A673 (cell line): ENCODE measurements around the gene LMO4. TPM values are rescaled to one million over a fixed set of nuclear protein-coding genes. Genes with fewer than 3 reads are reported as not detected.

ENCODE experiments used
- BruUV-seq: library from RNA; stranded (reverse); fragments of 400-500 nt; replicated peaks from 2 replicates; lab custom pipeline; 2021; lab: Mats Ljungman, UMichigan
- CTCF ChIA-PET: fragments of 300-600 bp; sonication (Branson Sonifier 250); formaldehyde crosslinking; loops from one replicate; lab custom pipeline; 2022; ENCODE audit warnings: antibody characterized with exemption; lab: Charles Lee
- POLR2A ChIA-PET: fragments of 300-600 bp; sonication (Branson Sonifier 250); formaldehyde crosslinking; loops from one replicate; lab custom pipeline; 2022; ENCODE audit warnings: antibody characterized with exemption; ENCODE audit not compliant: low non-redundant PET; lab: Charles Lee
- DNase-seq: peaks from one replicate; pipeline ENCODE4 v3.0.0-alpha.2; 2015; ENCODE audit warnings: low spot score
- H3K27ac ChIP-seq: fragments of 200-600 bp; sonication (generic); 2 replicates; pipeline ENCODE4 v1.5.1; 2016; ENCODE audit warnings: mixed run types, low read depth, mild to moderate bottlenecking, mixed read lengths, antibody characterized with exemption, low read length; ENCODE audit not compliant: poor library complexity, severe bottlenecking
- H3K27me3 ChIP-seq: fragments of 200-600 bp; sonication (generic); replicated peaks from 2 replicates; pipeline ENCODE4 v1.6.1; 2017; ENCODE audit warnings: mixed run types, low read depth, mild to moderate bottlenecking, mixed read lengths, antibody characterized with exemption, low read length; ENCODE audit not compliant: insufficient read depth, poor library complexity
- H3K36me3 ChIP-seq: fragments of 200-600 bp; sonication (generic); 2 replicates; pipeline ENCODE4 v1.6.1; 2016; ENCODE audit warnings: mixed run types, mild to moderate bottlenecking, mixed read lengths, antibody characterized with exemption, low read length; ENCODE audit not compliant: insufficient read depth, poor library complexity, severe bottlenecking
- H3K4me1 ChIP-seq: fragments of 200-600 bp; sonication (generic); 2 replicates; pipeline ENCODE4 v1.6.1; 2017; ENCODE audit warnings: mixed run types, mild to moderate bottlenecking, mixed read lengths, antibody characterized with exemption, low read length; ENCODE audit not compliant: insufficient read depth, poor library complexity, severe bottlenecking
- H3K4me3 ChIP-seq: fragments of 200-600 bp; sonication (generic); 2 replicates; pipeline ENCODE4 v1.5.1; 2016; ENCODE audit warnings: low read depth, mixed run types, mild to moderate bottlenecking, mixed read lengths, low read length; ENCODE audit not compliant: poor library complexity, severe bottlenecking
- H3K9me3 ChIP-seq: fragments of 200-600 bp; sonication (generic); 2 replicates; pipeline ENCODE4 v1.6.1; 2016; ENCODE audit warnings: mixed run types, low read depth, mild to moderate bottlenecking, mixed read lengths, antibody characterized with exemption, low read length; ENCODE audit not compliant: poor library complexity, severe bottlenecking
- EZH2 ChIP-seq: fragments of 200-600 bp; sonication (generic); IDR thresholded peaks from 2 replicates; pipeline ENCODE4 v1.6.1; 2017; ENCODE audit warnings: borderline replicate concordance, low read depth, mild to moderate bottlenecking, mixed read lengths, antibody characterized with exemption, low read length; ENCODE audit not compliant: poor library complexity, severe bottlenecking
- intact Hi-C: fragments of 100-400 bp; cut with micrococcal nuclease; formaldehyde crosslinking; loops from one replicate; pipeline ENCODE4 v1.10.0; 2022; ENCODE audit not compliant: unreplicated experiment
- total RNA-seq: library from RNA; stranded (reverse); gene quantifications from 2 replicates; pipeline ENCODE4 v1.2.3, GENCODE V29; 2021
- TF ChIP-seq, protein P1 (sequence below): fragments of 300-800, 200-600 bp; sonication (generic); conservative IDR thresholded peaks from 2 replicates; pipeline ENCODE4 v1.5.1; 2017; ENCODE audit warnings: low read depth, mild to moderate bottlenecking, antibody characterized with exemption, low read length, moderate library complexity, mixed read lengths

LMO4 gene
- total RNA-seq, 1 experiment from 2014 or later = 32.2 TPM

DNA sequence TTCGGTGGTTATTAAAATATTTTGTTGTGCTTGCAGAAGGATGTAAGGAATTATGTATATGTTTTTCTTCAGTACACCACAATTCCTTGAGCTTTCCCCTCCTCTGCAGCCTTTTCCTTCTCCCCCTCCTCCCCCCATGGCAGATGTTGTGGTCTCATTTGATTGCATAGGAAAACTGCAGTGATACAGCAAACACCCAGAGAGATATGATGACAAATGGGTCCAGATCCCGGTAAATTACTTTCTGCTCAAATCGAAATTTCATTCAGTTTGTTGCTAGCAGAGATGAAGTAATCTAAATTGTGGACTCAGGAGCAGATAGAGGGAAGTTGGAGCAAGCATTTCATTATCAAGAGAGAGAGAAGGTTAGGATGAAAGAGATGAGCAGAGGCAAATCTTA lies 9.9 kb downstream of the LMO4 start:
- Histone ChIP-seq H3K9me3 (no peaks in the 10 kb centered on the region), H3K27ac (no peak overlapping the region), H3K27me3 (no peaks in the 10 kb centered on the region), H3K4me3 (no peak overlapping the region), H3K36me3 (peaks cover 40% of the 10 kb centered on the region), H3K4me1 (peaks cover 38% of the 10 kb centered on the region)
- no peak for DNase-seq
- intact Hi-C loops = loop anchor here (10.0 kb wide), 1 partner anchor 246 kb away; no protein-coding TSS in a partner anchor
- ChIA-PET POLR2A (interaction anchor here (0.6 kb wide), 1 partner anchor 156 kb away, joined by 3 read pairs; no protein-coding TSS in a partner anchor), CTCF (no interaction called here)
- BruUV-seq = no TSS peak
- TF ChIP-seq EZH2 = no peak
- TF ChIP-seq, protein P1, sequence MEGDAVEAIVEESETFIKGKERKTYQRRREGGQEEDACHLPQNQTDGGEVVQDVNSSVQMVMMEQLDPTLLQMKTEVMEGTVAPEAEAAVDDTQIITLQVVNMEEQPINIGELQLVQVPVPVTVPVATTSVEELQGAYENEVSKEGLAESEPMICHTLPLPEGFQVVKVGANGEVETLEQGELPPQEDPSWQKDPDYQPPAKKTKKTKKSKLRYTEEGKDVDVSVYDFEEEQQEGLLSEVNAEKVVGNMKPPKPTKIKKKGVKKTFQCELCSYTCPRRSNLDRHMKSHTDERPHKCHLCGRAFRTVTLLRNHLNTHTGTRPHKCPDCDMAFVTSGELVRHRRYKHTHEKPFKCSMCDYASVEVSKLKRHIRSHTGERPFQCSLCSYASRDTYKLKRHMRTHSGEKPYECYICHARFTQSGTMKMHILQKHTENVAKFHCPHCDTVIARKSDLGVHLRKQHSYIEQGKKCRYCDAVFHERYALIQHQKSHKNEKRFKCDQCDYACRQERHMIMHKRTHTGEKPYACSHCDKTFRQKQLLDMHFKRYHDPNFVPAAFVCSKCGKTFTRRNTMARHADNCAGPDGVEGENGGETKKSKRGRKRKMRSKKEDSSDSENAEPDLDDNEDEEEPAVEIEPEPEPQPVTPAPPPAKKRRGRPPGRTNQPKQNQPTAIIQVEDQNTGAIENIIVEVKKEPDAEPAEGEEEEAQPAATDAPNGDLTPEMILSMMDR = no peak

DNA sequence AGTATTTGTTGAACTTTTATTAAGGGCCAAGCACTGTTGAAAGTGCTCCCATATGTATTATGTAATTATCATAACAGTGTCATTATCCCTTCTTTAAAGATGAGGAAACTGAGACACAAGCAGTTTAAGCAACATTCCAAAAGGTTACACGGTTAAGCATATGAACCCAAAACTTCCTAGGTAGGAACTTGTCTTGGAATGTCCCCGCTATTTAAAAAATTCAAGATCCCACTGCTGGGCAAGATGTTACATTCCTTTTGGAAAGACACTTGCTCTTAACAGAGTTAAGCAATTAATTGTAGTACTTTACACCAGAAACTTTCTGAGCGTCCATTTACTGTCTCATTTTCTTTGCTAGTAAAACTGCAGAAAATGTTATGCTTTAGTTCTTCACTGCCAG lies 15.6 kb downstream of the LMO4 start:
- ChIA-PET CTCF (no interaction called here), POLR2A (interaction anchor here (0.5 kb wide), 1 partner anchor 16 kb away, joined by 3 read pairs; no protein-coding TSS in a partner anchor)
- no peaks in the 10 kb centered on the region for H3K9me3 ChIP-seq
- TF ChIP-seq, protein P1 = no peak
- TF ChIP-seq EZH2 = no peak
- H3K4me1 ChIP-seq = peaks cover 14% of the 10 kb centered on the region
- intact Hi-C loops = no loop called here
- H3K36me3 ChIP-seq = peaks cover 53% of the 10 kb centered on the region
- no peak for DNase-seq
- no TSS peak for BruUV-seq
- no peaks in the 10 kb centered on the region for H3K27me3 ChIP-seq
- H3K27ac ChIP-seq = no peak overlapping the region
- no peak overlapping the region for H3K4me3 ChIP-seq

DNA sequence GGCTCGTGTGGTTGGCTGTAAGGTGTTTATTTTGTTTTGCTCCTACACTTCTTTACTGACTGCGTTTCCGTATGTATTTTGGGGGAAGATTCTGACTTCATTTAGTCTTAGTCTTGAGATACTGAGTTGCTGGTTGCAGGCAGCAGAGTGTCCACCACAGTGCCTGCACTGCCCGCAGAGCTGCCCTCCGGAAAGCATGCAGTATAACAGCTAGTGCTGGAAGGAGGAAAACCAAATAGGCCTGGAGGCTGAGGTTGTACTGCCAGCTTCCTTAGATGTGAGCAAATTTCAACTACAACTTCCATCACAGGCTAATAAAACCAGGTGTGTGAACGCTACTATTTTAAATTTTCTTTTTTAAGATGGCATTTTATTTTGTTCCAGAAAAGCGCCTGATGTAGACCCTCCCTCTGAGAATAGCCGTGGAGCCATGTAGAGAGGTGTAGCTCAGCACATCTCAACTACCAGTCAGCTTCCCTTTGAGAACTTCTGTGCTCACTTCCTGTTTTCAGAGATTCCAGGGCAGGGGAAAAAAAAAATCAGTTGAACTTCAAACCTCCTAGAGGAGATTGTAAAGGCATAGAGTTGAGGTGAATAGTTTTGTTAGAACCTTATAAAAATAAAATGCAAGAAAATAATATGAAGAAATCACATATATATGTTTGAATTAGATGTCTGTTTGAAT lies 17.6 kb downstream of the LMO4 start:
- intact Hi-C loops = no loop called here
- Histone ChIP-seq H3K27ac (no peak overlapping the region), H3K9me3 (no peaks in the 10 kb centered on the region), H3K4me3 (no peak overlapping the region), H3K36me3 (peaks cover 32% of the 10 kb centered on the region), H3K27me3 (no peaks in the 10 kb centered on the region), H3K4me1 (peaks cover 14% of the 10 kb centered on the region)
- no TSS peak for BruUV-seq
- no peak for DNase-seq
- ChIA-PET CTCF (no interaction called here), POLR2A (no interaction called here)
- TF ChIP-seq, protein P1 = no peak
- TF ChIP-seq EZH2 = no peak
